ENCODE results near the gene EDAR. TPM values are rescaled to one million over a fixed set of nuclear protein-coding genes. Genes with fewer than 3 reads are reported as not detected.

EDAR gene
- total and polyA plus RNA-seq, 11 donors: 0.01 to 0.20 (median 0.16) TPM; not detected in 8

DNA sequence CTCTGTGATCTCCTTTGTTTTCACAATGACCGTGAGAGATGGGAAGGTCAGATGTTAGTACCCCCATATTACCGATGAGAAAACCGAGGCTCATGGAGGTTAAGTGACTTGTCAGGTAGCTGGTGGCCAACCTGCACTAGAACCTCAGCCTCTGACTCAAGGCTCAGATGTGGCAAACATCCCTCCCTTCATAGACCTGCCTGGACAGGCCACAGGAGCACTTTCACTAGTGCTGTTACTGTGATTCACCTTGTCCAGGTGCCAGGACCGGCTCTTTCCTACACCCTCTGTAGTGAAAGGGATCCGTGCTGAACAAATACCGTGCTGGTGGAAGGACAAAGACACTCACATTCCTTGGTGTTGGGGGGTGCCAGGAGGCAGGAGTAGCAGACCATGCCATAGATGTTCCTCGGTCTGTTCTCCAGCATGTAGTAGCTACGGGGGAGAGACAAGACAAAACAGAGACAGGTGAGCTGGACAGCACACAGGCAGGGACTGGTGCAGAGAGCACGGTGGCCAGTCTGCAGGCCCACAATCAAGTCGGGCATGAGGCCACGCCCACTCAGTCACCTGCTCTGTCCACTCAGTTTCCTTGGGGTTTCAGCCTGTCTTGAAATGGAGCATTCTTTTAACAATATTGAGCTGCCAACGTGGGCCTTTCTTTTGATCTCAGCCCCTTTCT lies 65.9 kb downstream of the EDAR start:
- no peaks in the 10 kb centered on the region for H3K27me3 ChIP-seq
- no peak for ATAC-seq
- TF ChIP-seq, protein P1, sequence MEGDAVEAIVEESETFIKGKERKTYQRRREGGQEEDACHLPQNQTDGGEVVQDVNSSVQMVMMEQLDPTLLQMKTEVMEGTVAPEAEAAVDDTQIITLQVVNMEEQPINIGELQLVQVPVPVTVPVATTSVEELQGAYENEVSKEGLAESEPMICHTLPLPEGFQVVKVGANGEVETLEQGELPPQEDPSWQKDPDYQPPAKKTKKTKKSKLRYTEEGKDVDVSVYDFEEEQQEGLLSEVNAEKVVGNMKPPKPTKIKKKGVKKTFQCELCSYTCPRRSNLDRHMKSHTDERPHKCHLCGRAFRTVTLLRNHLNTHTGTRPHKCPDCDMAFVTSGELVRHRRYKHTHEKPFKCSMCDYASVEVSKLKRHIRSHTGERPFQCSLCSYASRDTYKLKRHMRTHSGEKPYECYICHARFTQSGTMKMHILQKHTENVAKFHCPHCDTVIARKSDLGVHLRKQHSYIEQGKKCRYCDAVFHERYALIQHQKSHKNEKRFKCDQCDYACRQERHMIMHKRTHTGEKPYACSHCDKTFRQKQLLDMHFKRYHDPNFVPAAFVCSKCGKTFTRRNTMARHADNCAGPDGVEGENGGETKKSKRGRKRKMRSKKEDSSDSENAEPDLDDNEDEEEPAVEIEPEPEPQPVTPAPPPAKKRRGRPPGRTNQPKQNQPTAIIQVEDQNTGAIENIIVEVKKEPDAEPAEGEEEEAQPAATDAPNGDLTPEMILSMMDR (IDR thresholded peaks at IDR 0.05): no peak
- TF ChIP-seq POLR2A (IDR thresholded peaks at IDR 0.05): no peak
- WGBS, 4 donors: 76 to 88% (median 81%) methylated on average over 12 of the region's 12 CpGs
- no peak overlapping the region for H3K4me3 ChIP-seq
- no peaks in the 10 kb centered on the region for H3K4me1 ChIP-seq
- no peaks in the 10 kb centered on the region for H3K36me3 ChIP-seq
- H3K9me3 ChIP-seq: no peaks in the 10 kb centered on the region
- DNase-seq: no peak
- intact Hi-C loops (cut with DNase I): loop anchor here in 1 of 10 donors (10.0 kb wide), 1 partner anchor 582 kb away; no protein-coding TSS in a partner anchor
- H3K27ac ChIP-seq: no peak overlapping the region

DNA sequence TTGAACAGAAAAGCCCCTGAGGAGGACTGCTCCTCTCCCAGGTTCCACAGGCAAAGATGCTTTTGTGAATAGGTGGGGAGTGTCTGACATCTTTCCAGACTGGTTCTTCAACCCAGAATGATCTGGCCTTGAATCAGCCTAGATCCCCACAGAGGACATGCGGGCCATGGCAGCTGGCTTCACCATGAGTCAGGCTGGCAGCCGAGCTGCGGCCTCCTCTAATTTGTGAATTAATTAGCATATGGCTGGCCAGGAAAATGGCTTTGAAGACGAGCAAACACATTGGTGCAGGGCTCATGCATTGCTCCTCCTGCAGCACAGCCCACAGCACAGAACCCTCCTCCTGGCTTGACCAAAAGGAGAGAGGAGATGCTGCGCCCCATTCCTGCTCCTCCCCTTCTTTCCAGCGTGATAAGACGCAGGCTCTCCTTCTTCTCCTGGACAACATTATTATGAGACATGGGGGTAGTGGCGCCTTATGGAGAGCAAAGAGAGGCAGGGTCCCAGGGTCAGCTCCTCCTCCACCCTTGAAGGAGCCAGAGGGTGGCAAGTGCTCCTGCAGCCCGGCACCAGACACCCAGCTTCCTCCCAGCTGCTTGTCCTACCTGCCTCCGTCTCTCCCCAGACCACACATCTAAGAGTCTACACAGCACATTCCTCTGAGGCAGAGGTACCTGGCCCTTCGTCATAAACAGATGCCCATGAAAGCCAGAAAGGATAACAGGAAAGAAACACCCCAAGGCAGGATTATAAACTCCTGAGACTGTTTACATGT lies 66.7 kb downstream of the EDAR start:
- 67 to 80% (median 73%) methylated on average over 11 of the region's 11 CpGs for WGBS, 4 donors
- no peak for TF ChIP-seq POLR2A (IDR thresholded peaks at IDR 0.05)
- TF ChIP-seq, protein P1 (IDR thresholded peaks at IDR 0.05): no peak

DNA sequence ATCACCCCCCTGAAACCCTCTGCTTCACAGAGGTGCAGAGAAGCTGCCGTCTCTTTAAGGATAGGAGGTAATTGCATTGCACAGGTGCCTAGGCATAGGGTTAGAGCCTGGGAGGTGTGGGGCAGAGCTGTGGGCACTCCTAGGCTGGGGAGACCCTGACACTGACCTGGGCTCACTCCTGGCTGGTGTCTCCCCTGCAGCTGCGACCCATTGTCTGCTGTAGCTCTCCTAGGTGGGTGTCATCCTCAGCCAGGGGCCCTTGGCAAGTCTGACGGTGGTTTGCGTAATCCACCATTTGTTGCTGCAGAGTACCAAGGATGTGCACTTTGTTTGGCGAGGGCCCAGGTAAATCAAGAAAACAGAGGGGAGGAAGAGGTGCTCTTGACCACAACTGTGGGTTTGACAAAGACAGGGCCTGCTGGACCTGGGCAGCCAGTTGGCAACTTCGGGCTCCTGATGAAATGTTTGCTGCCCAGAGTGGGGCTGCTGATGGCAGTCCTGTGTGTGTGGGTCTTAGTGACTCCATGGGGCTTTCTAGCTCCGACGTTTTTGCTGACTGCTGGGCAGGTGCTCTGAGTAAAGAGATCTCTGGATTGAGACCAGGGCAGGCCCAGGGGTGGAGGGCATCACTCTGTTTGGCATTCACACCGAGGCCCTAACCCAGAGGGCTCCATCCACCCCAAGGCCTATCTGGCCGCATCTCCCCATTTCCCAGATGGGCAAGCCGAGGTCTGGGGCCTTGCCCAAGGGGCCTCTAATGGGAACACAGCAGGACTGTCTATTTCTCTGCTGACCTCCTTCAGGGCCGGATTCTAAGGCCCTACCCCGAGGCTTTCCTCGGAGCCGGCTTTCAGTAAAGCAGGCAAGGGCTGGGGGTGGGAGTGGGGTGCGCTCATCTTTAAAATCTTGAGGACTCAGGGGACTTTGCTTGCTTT lies 67.7 kb downstream of the EDAR start:
- DNase-seq (no peak), ATAC-seq (no peak)
- no peak overlapping the region for H3K27ac ChIP-seq
- 79 to 89% (median 88%) methylated on average over 8 to 16 of the region's 16 CpGs for WGBS, 4 donors
- H3K4me3 ChIP-seq: no peak overlapping the region
- H3K27me3 ChIP-seq: no peaks in the 10 kb centered on the region
- no peaks in the 10 kb centered on the region for H3K36me3 ChIP-seq
- intact Hi-C loops (cut with DNase I): loop anchor here in 1 of 10 donors (10.0 kb wide), 1 partner anchor 583 kb away; no protein-coding TSS in a partner anchor
- TF ChIP-seq, protein P1 (IDR thresholded peaks at IDR 0.05): no peak
- no peak for TF ChIP-seq POLR2A (IDR thresholded peaks at IDR 0.05)
- no peaks in the 10 kb centered on the region for H3K4me1 ChIP-seq
- H3K9me3 ChIP-seq: no peaks in the 10 kb centered on the region

More for the DNA sequence above, 66.7 kb downstream of the EDAR start:
- H3K36me3 ChIP-seq: no peaks in the 10 kb centered on the region
- no peak for DNase-seq
- no peak overlapping the region for H3K4me3 ChIP-seq
- no peak for ATAC-seq
- H3K4me1 ChIP-seq: no peaks in the 10 kb centered on the region
- no peaks in the 10 kb centered on the region for H3K9me3 ChIP-seq
- H3K27ac ChIP-seq: no peak overlapping the region
- intact Hi-C loops (cut with DNase I): loop anchor here in 1 of 10 donors (10.0 kb wide), 1 partner anchor 582 kb away; no protein-coding TSS in a partner anchor
- no peaks in the 10 kb centered on the region for H3K27me3 ChIP-seq
